Measurements from ENCODE around the gene USP15.

USP15 gene

GRCh38 chr12:62256408-62257096 is 3.7 kb upstream of the USP15 start:
- no peaks in the 10 kb centered on the region for H3K27me3 ChIP-seq
- H3K9me3 ChIP-seq = no peaks in the 10 kb centered on the region
- TF ChIP-seq, protein P1, sequence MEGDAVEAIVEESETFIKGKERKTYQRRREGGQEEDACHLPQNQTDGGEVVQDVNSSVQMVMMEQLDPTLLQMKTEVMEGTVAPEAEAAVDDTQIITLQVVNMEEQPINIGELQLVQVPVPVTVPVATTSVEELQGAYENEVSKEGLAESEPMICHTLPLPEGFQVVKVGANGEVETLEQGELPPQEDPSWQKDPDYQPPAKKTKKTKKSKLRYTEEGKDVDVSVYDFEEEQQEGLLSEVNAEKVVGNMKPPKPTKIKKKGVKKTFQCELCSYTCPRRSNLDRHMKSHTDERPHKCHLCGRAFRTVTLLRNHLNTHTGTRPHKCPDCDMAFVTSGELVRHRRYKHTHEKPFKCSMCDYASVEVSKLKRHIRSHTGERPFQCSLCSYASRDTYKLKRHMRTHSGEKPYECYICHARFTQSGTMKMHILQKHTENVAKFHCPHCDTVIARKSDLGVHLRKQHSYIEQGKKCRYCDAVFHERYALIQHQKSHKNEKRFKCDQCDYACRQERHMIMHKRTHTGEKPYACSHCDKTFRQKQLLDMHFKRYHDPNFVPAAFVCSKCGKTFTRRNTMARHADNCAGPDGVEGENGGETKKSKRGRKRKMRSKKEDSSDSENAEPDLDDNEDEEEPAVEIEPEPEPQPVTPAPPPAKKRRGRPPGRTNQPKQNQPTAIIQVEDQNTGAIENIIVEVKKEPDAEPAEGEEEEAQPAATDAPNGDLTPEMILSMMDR (IDR thresholded peaks at IDR 0.05) = no peak
- H3K36me3 ChIP-seq = no peaks in the 10 kb centered on the region
- peaks cover 42 to 47% of the 10 kb centered on the region in 2 experiments for H3K4me1 ChIP-seq (ENCODE audit: control insufficient read depth in 1 of 2, insufficient read depth in 1 of 2, low read depth in 1 of 2, low read length in 1 of 2)
- peak overlapping the region; percentile 47 for H3K27ac ChIP-seq
- H3K4me3 ChIP-seq (ENCODE audit: low read depth in 1 of 2, low read length in 1 of 2) = no peak overlapping the region

DNA sequence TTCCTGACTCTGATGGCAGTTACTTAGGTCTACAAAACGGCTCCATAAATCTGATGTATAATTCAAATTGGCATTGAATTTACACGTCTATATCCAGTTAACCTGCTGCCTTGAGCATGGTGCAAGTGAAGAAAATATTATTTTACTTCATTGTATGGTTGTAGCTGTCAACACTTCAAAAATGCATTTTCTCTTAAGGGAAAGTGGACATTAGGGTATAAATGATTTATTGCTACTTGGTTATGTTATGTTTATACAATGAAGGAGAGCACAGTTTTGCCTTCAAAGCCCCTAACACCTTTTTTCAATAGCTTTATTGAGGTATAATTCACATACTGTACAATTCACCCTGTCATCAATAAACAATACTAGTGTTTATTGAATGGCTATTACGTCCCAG is 2.0 kb upstream of the USP15 start:
- no peaks in the 10 kb centered on the region for H3K27me3 ChIP-seq
- TF ChIP-seq, protein P1 (IDR thresholded peaks at IDR 0.05) = no peak
- H3K4me3 ChIP-seq (ENCODE audit: low read depth in 1 of 2, low read length in 1 of 2) = peak overlapping the region; percentile 94 to 99
- H3K4me1 ChIP-seq (ENCODE audit: control insufficient read depth in 1 of 2, insufficient read depth in 1 of 2, low read depth in 1 of 2, low read length in 1 of 2) = peaks cover 47 to 58% of the 10 kb centered on the region in 2 experiments
- peak overlapping the region; percentile 97 for H3K27ac ChIP-seq
- no peaks in the 10 kb centered on the region for H3K9me3 ChIP-seq
- no peaks in the 10 kb centered on the region for H3K36me3 ChIP-seq

DNA sequence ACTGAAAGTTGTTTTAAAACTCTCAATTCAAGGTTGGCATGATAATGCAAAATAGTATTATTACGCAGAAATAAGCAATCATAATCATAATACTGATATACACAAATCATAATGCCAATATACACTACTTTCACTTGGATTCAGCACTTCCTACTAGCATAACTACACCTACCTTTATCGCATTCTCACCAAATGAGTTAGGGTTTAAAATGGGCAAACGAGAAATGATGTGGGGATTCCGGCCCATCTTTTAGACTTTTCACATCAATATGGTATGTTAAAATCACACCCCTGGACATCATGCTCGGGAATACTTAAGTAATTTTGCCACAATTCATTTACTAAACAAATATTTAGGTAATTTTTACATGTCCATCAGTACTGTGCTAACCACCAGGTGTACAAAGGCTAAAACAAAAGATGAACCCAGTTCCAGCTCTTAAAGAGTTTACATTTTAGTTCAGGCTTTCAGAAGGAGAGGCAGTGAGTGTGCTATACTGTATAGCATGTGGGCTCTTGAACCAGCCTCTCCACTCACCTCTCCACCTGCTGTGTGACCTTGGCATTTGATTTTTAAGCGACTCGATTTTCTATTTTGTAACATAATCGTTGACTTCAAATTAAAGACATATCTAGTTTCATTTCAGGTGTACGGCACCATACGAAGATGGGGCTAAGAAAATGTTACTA is 1.1 kb upstream of the USP15 start:
- H3K36me3 ChIP-seq = no peaks in the 10 kb centered on the region
- TF ChIP-seq, protein P1 (IDR thresholded peaks at IDR 0.05) = no peak
- peak overlapping the region; percentile 94 to 99 for H3K4me3 ChIP-seq (ENCODE audit: low read depth in 1 of 2, low read length in 1 of 2)
- peak overlapping the region; percentile 97 for H3K27ac ChIP-seq
- peaks cover 55 to 66% of the 10 kb centered on the region in 2 experiments for H3K4me1 ChIP-seq (ENCODE audit: control insufficient read depth in 1 of 2, insufficient read depth in 1 of 2, low read depth in 1 of 2, low read length in 1 of 2)
- no peaks in the 10 kb centered on the region for H3K27me3 ChIP-seq
- H3K9me3 ChIP-seq = no peaks in the 10 kb centered on the region

DNA sequence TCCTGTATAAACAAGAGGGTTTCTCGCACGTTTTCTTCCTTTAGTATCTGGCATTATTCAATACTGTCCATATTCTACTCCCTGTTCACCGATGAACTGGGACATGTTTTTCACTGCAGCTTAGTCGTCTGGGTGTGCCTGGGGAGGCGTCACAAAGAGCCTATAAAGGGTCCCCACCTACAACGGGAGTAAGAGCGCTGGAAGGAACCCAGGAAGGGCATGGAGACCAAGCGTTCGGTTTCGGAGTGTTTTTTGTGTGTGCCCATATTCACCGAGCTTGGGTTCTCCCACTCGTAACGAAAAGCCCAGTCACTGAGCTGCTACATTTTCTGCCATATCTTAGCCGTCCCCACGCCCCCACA is 592 bp upstream of the USP15 start:
- TF ChIP-seq, protein P1 (IDR thresholded peaks at IDR 0.05) = no peak
- no peaks in the 10 kb centered on the region for H3K9me3 ChIP-seq
- H3K27ac ChIP-seq = peak overlapping the region; percentile 97
- H3K27me3 ChIP-seq = no peaks in the 10 kb centered on the region
- H3K4me1 ChIP-seq (ENCODE audit: control insufficient read depth in 1 of 2, insufficient read depth in 1 of 2, low read depth in 1 of 2, low read length in 1 of 2) = peaks cover 61 to 71% of the 10 kb centered on the region in 2 experiments
- peak overlapping the region; percentile 94 to 99 for H3K4me3 ChIP-seq (ENCODE audit: low read depth in 1 of 2, low read length in 1 of 2)
- no peaks in the 10 kb centered on the region for H3K36me3 ChIP-seq

DNA sequence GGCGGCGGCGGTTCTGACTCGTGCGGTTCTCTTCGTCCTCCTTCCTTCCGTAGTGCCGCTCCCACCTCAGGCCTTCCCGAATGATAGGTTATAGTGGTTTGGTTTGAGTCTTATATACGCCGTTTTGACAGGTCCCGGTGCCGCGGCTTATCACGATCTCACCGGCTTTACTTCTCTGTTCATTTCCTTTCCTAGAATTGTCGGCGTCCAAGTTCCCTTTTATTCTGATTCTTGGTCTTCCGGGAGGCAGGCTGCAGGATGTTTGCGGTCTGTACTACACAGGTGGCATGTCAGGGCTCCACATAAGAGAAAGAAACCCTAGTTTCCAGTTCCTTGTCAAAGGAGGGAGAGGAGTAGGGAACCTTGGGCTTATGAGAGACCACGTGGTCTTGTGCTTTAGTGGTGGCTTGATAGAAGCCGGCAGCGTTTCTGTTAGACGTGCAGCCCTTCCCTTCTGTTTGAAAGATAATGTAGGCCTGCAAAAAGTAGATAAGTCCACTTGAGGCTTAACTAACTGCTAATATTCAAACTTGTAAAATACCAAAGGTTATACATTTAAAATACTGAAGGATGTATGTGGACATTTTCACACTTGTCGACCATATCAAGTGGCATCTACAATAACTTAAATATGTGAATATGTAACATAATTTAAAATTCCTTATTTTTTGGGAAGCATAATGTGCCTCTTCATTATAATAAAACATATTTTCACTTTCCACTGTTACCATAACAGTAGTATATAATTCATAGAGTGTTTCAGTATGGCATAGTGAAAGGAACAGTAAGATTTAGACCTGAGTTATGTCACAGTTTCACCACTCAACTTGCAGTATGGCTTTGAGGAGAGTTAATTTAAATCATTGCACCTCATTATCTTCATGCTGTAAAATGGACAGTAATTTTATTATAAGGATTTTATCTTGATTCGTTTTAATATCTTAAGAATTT is 804 bp downstream of the USP15 start:
- Histone ChIP-seq H3K9me3 (no peaks in the 10 kb centered on the region), H3K27me3 (no peaks in the 10 kb centered on the region), H3K36me3 (no peaks in the 10 kb centered on the region), H3K27ac (peak overlapping the region; percentile 97), H3K4me1 (ENCODE audit: control insufficient read depth in 1 of 2, insufficient read depth in 1 of 2, low read depth in 1 of 2, low read length in 1 of 2) (peaks cover 75 to 84% of the 10 kb centered on the region in 2 experiments), H3K4me3 (ENCODE audit: low read depth in 1 of 2, low read length in 1 of 2) (peak overlapping the region; percentile 94 to 99)
- TF ChIP-seq, protein P1 (IDR thresholded peaks at IDR 0.05) = no peak
